SH-SY5Y (cell line): ENCODE results near the gene MAPK11.

Source experiments
- GATA2 ChIP-seq: IDR thresholded peaks from 2 replicates; pipeline ENCODE4 v1.6.1; 2011; ENCODE audit warnings: mild to moderate bottlenecking, low read depth, low read length
- GATA3 ChIP-seq: IDR thresholded peaks from 2 replicates; pipeline ENCODE4 v1.6.1; 2011; ENCODE audit warnings: low read depth, mild to moderate bottlenecking, low read length, moderate library complexity

GRCh38 chr22:50280022-50280707, 10.0 kb upstream of the MAPK11 start:
- TF ChIP-seq GATA2 = no peak
- no peak for TF ChIP-seq GATA3
